Subcutaneous preadipocyte (primary cell): ENCODE results near the gene TAS2R20. TPM values are rescaled to one million over a fixed set of nuclear protein-coding genes. Genes with fewer than 3 reads are reported as not detected.

Experiments used
- total RNA-seq: library from RNA; depleted of rRNA; stranded (reverse); fragments of >200 nt; gene quantifications from 2 replicates; pipeline ENCODE4 v1.2.3, GENCODE V29; 2012

The TAS2R20 gene
- 2.6 and 4.3 TPM in 2 replicates for total RNA-seq

GRCh38 chr12:10998204-10998603 is at the start of gene TAS2R20:
TAS2R20 (minus strand) TSS chr12:10998304; CDS start chr12:10997875, 429 bp downstream.

GRCh38 chr12:11031307-11031706 is 33.2 kb upstream of the TAS2R20 start, which contains the start of gene TAS2R31:
TAS2R31 (minus strand) TSS chr12:11031407; CDS start chr12:11031335, 72 bp downstream.

GRCh38 chr12:11022520-11022919 is 24.4 kb upstream of the TAS2R20 start, which contains the start of gene TAS2R19:
TAS2R19 (minus strand) TSS chr12:11022620; CDS start chr12:11022571, 49 bp downstream.

GRCh38 chr12:10986812-10987211 is 11.3 kb downstream of the TAS2R20 start, which contains the start of gene TAS2R50:
TAS2R50 (minus strand) TSS chr12:10986912; CDS start chr12:10986860, 52 bp downstream.

Other genes starting within 250 kb of the TAS2R20 start
- not detected in 2 replicates for gene TAS2R7, start 195.7 kb downstream of the TAS2R20 start, total RNA-seq
- under 0.01 TPM in 1 of 2 replicates, not detected in the other for gene TAS2R8, start 191.0 kb downstream of the TAS2R20 start, total RNA-seq
- gene TAS2R9, start 188.1 kb downstream of the TAS2R20 start, total RNA-seq: 0.20 TPM in 1 of 2 replicates, not detected in the other
- 1.1 and 1.2 TPM in 2 replicates for gene TAS2R10, start 171.9 kb downstream of the TAS2R20 start, total RNA-seq
- 2.2 and 3.9 TPM in 2 replicates for gene PRR4, start 148.8 kb downstream of the TAS2R20 start, total RNA-seq
- 19.5 and 32.5 TPM in 2 replicates for gene PRH1, start 114.0 kb downstream of the TAS2R20 start, total RNA-seq
- gene TAS2R13, start 88.7 kb downstream of the TAS2R20 start, total RNA-seq: 1.8 and 2.2 TPM in 2 replicates
- gene PRH2, start 69.1 kb downstream of the TAS2R20 start, total RNA-seq: not detected in 2 replicates
- gene TAS2R14, start 59.0 kb downstream of the TAS2R20 start, total RNA-seq: 3.7 and 4.1 TPM in 2 replicates
- 2.6 and 3.7 TPM in 2 replicates for gene TAS2R50, start 11.4 kb downstream of the TAS2R20 start, total RNA-seq
- 3.3 and 5.5 TPM in 2 replicates for gene TAS2R19, start 24.3 kb upstream of the TAS2R20 start, total RNA-seq
- gene TAS2R31, start 33.1 kb upstream of the TAS2R20 start, total RNA-seq: 4.8 and 6.8 TPM in 2 replicates
- gene TAS2R46, start 64.0 kb upstream of the TAS2R20 start, total RNA-seq: 2.2 TPM in 2 replicates
- 1.1 and 3.9 TPM in 2 replicates for gene TAS2R43, start 94.0 kb upstream of the TAS2R20 start, total RNA-seq
- gene TAS2R30, start 136.3 kb upstream of the TAS2R20 start, total RNA-seq: 4.4 and 6.6 TPM in 2 replicates
- gene SMIM10L1, start 172.9 kb upstream of the TAS2R20 start, total RNA-seq: 4.0 and 5.7 TPM in 2 replicates
- not detected in 2 replicates for gene TAS2R42, start 188.6 kb upstream of the TAS2R20 start, total RNA-seq